Stimulated activated CD4-positive, alpha-beta T cell treated with anti-CD3 and anti-CD28 coated beads, TNF-alpha, amount 100 ng/mL, for 24 hours (primary cell): ENCODE results near the gene NR2C1.

Experiments used
- DNase-seq, 3 experiments: peaks; one replicate each; pipeline ENCODE4 v3.0.0-alpha.2; 2020; ENCODE audit warnings: low read depth in 3 of 3

NR2C1 gene

GRCh38 chr12:95083938-95084337 lies 10.5 kb upstream of the NR2C1 start:
- DNase-seq, result no peak

GRCh38 chr12:95083471-95083870 lies 10.1 kb upstream of the NR2C1 start:
- no peak for DNase-seq

GRCh38 chr12:95077341-95077740 lies 3.9 kb upstream of the NR2C1 start:
- no peak for DNase-seq

GRCh38 chr12:95074766-95075165 lies 1.3 kb upstream of the NR2C1 start:
- no peak for DNase-seq

GRCh38 chr12:95073698-95074520 lies 491 bp upstream of the NR2C1 start:
- DNase-seq, result no peak

- DNase-seq, result no peak
Measured at GRCh38 chr12:95070378-95070777, 3.0 kb downstream of the NR2C1 start.

- no peak for DNase-seq
Measured at GRCh38 chr12:95066091-95066855, 7.1 kb downstream of the NR2C1 start.

GRCh38 chr12:95060951-95061350 lies 12.5 kb downstream of the NR2C1 start:
- DNase-seq, result no peak

- no peak for DNase-seq
Measured at GRCh38 chr12:95059984-95060383, 13.4 kb downstream of the NR2C1 start.

GRCh38 chr12:95057424-95057823 lies 16.0 kb downstream of the NR2C1 start:
- no peak for DNase-seq

GRCh38 chr12:95055057-95055456 lies 18.4 kb downstream of the NR2C1 start:
- DNase-seq, result no peak

GRCh38 chr12:95054206-95054605 lies 19.2 kb downstream of the NR2C1 start:
- DNase-seq, result no peak

- no peak for DNase-seq
Measured at GRCh38 chr12:95051241-95051640, 22.2 kb downstream of the NR2C1 start.

GRCh38 chr12:95037906-95038305 lies 35.5 kb downstream of the NR2C1 start:
- DNase-seq, result no peak

GRCh38 chr12:95034750-95035149 lies 38.7 kb downstream of the NR2C1 start:
- no peak for DNase-seq

GRCh38 chr12:95022477-95022876 lies 50.9 kb downstream of the NR2C1 start:
- no peak for DNase-seq

- no peak for DNase-seq
Measured at GRCh38 chr12:95017482-95017881, 55.9 kb downstream of the NR2C1 start.

GRCh38 chr12:95016120-95016519 lies 57.3 kb downstream of the NR2C1 start:
- no peak for DNase-seq

- no peak for DNase-seq
Measured at GRCh38 chr12:95014554-95014953, 58.9 kb downstream of the NR2C1 start.

- no peak for DNase-seq
Measured at GRCh38 chr12:95006206-95006605, 67.2 kb downstream of the NR2C1 start.

GRCh38 chr12:95004610-95005009 lies 68.8 kb downstream of the NR2C1 start:
- DNase-seq, result no peak

GRCh38 chr12:95003921-95004272 lies 69.5 kb downstream of the NR2C1 start:
- no peak for DNase-seq

- DNase-seq, result peak; percentile 89 to 95 (median 89)
Measured at GRCh38 chr12:95003213-95003920, 70.1 kb downstream of the NR2C1 start, which contains the start of gene NDUFA12. Gene NDUFA12 (minus strand): TSS chr12:95003697. CDS start chr12:95003680, 17 bp downstream.
